ENCODE results near the gene MPPED1. TPM values are rescaled to one million over a fixed set of nuclear protein-coding genes. Genes with fewer than 3 reads are reported as not detected.

The MPPED1 gene
- total and polyA plus RNA-seq, 9 donors: 0.21 to 4.5 (median 0.52) TPM

DNA sequence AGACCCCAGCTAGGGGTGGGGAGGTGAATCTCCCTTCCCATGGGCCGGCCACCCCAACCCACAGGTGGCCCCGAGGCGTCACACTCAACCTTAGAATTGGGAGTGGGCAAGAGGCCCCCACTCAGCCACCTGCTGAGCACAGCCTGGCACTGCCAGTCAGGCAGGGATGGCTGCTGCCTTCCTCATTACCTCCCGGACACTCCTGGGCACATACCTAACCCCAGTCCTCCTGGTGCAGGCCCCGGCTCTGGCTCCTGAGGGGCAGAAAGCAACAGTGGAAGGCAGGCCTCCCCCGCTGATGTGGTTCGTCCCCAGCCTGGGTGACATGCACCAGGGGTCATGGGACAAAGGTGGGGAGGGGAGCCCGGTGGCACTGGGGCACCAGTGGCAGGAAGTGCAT is 103.6 kb downstream of the MPPED1 start:
- H3K4me1 ChIP-seq (ENCODE audit: control insufficient read depth, insufficient read depth, low read length): no peaks in the 10 kb centered on the region
- WGBS (ENCODE audit: insufficient coverage): 90% methylated on average over 5 of the region's 8 CpGs
- peaks cover 3% of the 10 kb centered on the region for H3K27me3 ChIP-seq (ENCODE audit: control insufficient read depth, insufficient read depth, low read length)

DNA sequence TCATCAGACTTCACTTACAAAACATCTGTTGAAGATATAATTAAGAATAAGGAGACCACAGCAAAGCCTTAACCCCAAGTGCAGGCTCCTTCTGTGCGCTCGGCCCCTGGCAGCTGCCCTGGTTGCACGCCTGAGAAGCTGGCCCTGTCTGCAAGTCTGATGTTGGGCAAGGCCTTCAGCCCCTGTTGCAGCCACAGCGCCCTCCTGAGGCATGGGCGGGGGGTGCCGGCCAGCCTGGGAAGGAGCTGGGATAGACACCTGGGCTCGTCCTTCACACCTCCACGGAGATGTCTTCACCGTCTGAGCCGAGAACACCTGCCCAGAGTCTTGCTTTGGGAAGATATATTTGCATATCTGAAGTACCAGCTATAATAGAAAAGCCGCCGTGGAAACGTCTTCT is 104.1 kb downstream of the MPPED1 start:
- H3K4me3 ChIP-seq (ENCODE audit: low read length): no peak overlapping the region
- 59% methylated on average over 7 of the region's 13 CpGs for WGBS (ENCODE audit: insufficient coverage)
- H3K27me3 ChIP-seq (ENCODE audit: control insufficient read depth, insufficient read depth, low read length): peaks cover 3% of the 10 kb centered on the region
- no peaks in the 10 kb centered on the region for H3K36me3 ChIP-seq (ENCODE audit: control insufficient read depth, insufficient read depth, low read length)
- no peak for DNase-seq
- no peaks in the 10 kb centered on the region for H3K9me3 ChIP-seq (replicated peaks; ENCODE audit: control insufficient read depth, low read depth, low read length)
- no peak overlapping the region for H3K27ac ChIP-seq (ENCODE audit: low read length)
- no peaks in the 10 kb centered on the region for H3K4me1 ChIP-seq (ENCODE audit: control insufficient read depth, insufficient read depth, low read length)

More for the DNA sequence above, 103.6 kb downstream of the MPPED1 start:
- no peak for DNase-seq
- Histone ChIP-seq H3K9me3 (replicated peaks; ENCODE audit: control insufficient read depth, low read depth, low read length) (no peaks in the 10 kb centered on the region), H3K27ac (ENCODE audit: low read length) (no peak overlapping the region), H3K4me3 (ENCODE audit: low read length) (no peak overlapping the region), H3K36me3 (ENCODE audit: control insufficient read depth, insufficient read depth, low read length) (no peaks in the 10 kb centered on the region)

DNA sequence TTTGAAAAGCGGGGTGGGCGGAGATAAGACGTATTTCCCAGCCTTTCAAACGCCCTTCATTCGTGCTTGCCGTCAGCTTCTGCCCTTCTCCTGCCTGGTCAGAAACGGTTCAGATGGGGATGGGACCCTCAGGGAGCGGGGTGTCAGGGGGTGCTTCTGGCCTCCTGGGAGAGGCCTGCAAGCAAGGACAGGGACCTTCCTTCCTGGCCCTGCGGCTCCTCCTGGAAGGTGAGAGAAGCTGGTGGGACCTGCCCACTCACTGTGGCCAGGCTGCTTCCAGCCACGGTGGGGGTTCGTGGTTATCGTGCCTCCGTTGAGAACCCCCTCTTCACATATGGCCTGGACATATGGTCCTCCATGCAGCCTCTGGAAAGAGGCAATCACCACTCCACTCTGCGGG is 104.6 kb downstream of the MPPED1 start:
- Histone ChIP-seq H3K27me3 (ENCODE audit: control insufficient read depth, insufficient read depth, low read length) (peaks cover 3% of the 10 kb centered on the region), H3K4me3 (ENCODE audit: low read length) (no peak overlapping the region), H3K36me3 (ENCODE audit: control insufficient read depth, insufficient read depth, low read length) (no peaks in the 10 kb centered on the region)

DNA sequence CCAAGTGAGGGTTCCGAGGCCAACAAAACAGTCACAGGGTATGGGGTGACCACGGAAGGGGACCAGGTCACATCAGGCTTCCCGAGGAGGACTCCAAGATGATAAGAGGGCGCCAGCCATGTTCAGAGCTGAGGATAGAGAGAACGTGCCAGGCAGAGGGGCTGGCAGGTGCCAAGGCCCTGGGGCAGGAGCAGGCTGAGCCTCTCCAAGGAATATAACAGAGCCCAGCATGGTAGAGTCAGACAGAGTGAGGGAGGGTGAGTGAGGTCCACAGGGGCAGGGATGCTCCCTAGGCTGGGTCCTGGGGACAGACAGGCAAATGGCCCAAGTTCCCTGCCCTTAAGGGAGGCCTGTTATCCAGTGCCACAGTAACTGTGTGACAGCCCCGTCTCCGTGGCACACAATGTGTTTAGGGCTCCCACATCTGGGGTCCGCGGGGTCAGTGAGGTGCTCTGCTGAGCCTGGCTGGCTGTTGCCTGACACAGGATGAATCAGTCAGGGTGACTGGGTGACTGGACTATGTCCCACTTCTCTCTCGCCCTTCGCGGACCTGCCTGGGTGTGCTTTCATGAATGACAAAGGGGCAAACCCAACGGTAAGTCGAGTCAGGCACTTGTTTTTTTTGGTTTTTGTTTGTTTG is 105.3 kb downstream of the MPPED1 start:
- WGBS (ENCODE audit: insufficient coverage): 83% methylated on average over 10 of the region's 14 CpGs
- H3K4me3 ChIP-seq (ENCODE audit: low read length): no peak overlapping the region
- H3K9me3 ChIP-seq (replicated peaks; ENCODE audit: control insufficient read depth, low read depth, low read length): no peaks in the 10 kb centered on the region
- H3K27me3 ChIP-seq (ENCODE audit: control insufficient read depth, insufficient read depth, low read length): peaks cover 3% of the 10 kb centered on the region
- no peak for DNase-seq
- H3K4me1 ChIP-seq (ENCODE audit: control insufficient read depth, insufficient read depth, low read length): no peaks in the 10 kb centered on the region
- no peak overlapping the region for H3K27ac ChIP-seq (ENCODE audit: low read length)
- H3K36me3 ChIP-seq (ENCODE audit: control insufficient read depth, insufficient read depth, low read length): no peaks in the 10 kb centered on the region

More for the DNA sequence above, 104.6 kb downstream of the MPPED1 start:
- no peak for DNase-seq
- no peaks in the 10 kb centered on the region for H3K4me1 ChIP-seq (ENCODE audit: control insufficient read depth, insufficient read depth, low read length)
- no peaks in the 10 kb centered on the region for H3K9me3 ChIP-seq (replicated peaks; ENCODE audit: control insufficient read depth, low read depth, low read length)
- no peak overlapping the region for H3K27ac ChIP-seq (ENCODE audit: low read length)
- 76% methylated on average over 10 of the region's 14 CpGs for WGBS (ENCODE audit: insufficient coverage)

GRCh38 chr22:43520632-43521039 is 108.8 kb downstream of the MPPED1 start:
- Histone ChIP-seq H3K27me3 (ENCODE audit: control insufficient read depth, insufficient read depth, low read length) (peaks cover 3% of the 10 kb centered on the region), H3K4me1 (ENCODE audit: control insufficient read depth, insufficient read depth, low read length) (no peaks in the 10 kb centered on the region), H3K36me3 (ENCODE audit: control insufficient read depth, insufficient read depth, low read length) (no peaks in the 10 kb centered on the region), H3K27ac (ENCODE audit: low read length) (no peak overlapping the region), H3K4me3 (ENCODE audit: low read length) (no peak overlapping the region), H3K9me3 (replicated peaks; ENCODE audit: control insufficient read depth, low read depth, low read length) (no peaks in the 10 kb centered on the region)
- WGBS (ENCODE audit: insufficient coverage): 60% methylated on average over 1 of the region's 2 CpGs
- DNase-seq: no peak

DNA sequence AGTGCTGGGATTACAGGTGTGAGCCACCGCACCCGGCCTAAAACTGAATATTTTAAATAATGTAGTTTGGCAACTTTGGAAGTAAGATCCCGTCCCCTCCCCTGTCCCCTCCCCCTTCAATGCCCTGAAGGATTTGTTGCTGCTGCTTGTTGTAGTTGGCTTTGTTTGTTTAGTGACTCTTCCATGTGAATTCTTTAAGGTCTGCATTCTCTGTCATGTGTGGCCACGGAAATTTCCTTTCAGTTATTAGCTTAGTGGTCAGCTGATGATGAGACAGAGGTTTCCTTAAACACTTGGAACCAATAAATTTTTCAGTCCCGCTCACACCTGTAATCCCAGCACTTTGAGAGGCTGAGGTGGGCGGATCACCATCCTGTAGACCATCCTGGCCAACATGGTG is 109.9 kb downstream of the MPPED1 start:
- no peak overlapping the region for H3K4me3 ChIP-seq (ENCODE audit: low read length)
- no peaks in the 10 kb centered on the region for H3K36me3 ChIP-seq (ENCODE audit: control insufficient read depth, insufficient read depth, low read length)
- H3K4me1 ChIP-seq (ENCODE audit: control insufficient read depth, insufficient read depth, low read length): no peaks in the 10 kb centered on the region
- 82% methylated on average over 2 of the region's 6 CpGs for WGBS (ENCODE audit: insufficient coverage)
- no peaks in the 10 kb centered on the region for H3K9me3 ChIP-seq (replicated peaks; ENCODE audit: control insufficient read depth, low read depth, low read length)
- DNase-seq: no peak
- H3K27ac ChIP-seq (ENCODE audit: low read length): no peak overlapping the region
- H3K27me3 ChIP-seq (ENCODE audit: control insufficient read depth, insufficient read depth, low read length): peaks cover 3% of the 10 kb centered on the region

- no peak overlapping the region for H3K4me3 ChIP-seq (ENCODE audit: low read length)
- WGBS (ENCODE audit: insufficient coverage): 82% methylated on average over 6 of the region's 7 CpGs
- no peaks in the 10 kb centered on the region for H3K4me1 ChIP-seq (ENCODE audit: control insufficient read depth, insufficient read depth, low read length)
- no peak overlapping the region for H3K27ac ChIP-seq (ENCODE audit: low read length)
- H3K27me3 ChIP-seq (ENCODE audit: control insufficient read depth, insufficient read depth, low read length): no peaks in the 10 kb centered on the region
- no peaks in the 10 kb centered on the region for H3K36me3 ChIP-seq (ENCODE audit: control insufficient read depth, insufficient read depth, low read length)
- no peaks in the 10 kb centered on the region for H3K9me3 ChIP-seq (replicated peaks; ENCODE audit: control insufficient read depth, low read depth, low read length)
- DNase-seq: no peak
Observed at GRCh38 chr22:43526117-43526655, 114.4 kb downstream of the MPPED1 start.

DNA sequence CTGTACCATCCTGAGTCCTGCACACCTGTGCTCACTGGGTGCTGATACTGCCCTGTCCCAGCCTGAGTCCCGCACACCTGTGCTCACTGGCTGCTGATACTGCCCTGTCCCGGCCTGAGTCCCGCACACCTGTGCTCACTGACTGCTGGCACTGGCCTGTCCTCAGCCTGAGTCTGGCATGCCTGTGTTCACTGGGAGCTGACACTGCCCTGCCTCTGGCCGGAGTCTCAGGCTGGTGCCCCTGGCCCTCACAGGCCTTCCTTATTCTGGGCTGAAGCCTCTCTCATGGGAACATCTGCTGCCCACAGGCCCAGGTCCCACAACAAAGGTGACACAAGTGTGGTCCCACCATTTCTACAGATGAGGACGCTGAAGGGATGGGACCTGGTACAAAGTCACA is 115.1 kb downstream of the MPPED1 start:
- Histone ChIP-seq H3K36me3 (ENCODE audit: control insufficient read depth, insufficient read depth, low read length) (no peaks in the 10 kb centered on the region), H3K9me3 (replicated peaks; ENCODE audit: control insufficient read depth, low read depth, low read length) (no peaks in the 10 kb centered on the region), H3K4me3 (ENCODE audit: low read length) (no peak overlapping the region), H3K4me1 (ENCODE audit: control insufficient read depth, insufficient read depth, low read length) (no peaks in the 10 kb centered on the region), H3K27ac (ENCODE audit: low read length) (no peak overlapping the region), H3K27me3 (ENCODE audit: control insufficient read depth, insufficient read depth, low read length) (no peaks in the 10 kb centered on the region)
- 91% methylated on average over 4 of the region's 5 CpGs for WGBS (ENCODE audit: insufficient coverage)
- DNase-seq: no peak

- Histone ChIP-seq H3K27ac (ENCODE audit: low read length) (no peak overlapping the region), H3K36me3 (ENCODE audit: control insufficient read depth, insufficient read depth, low read length) (no peaks in the 10 kb centered on the region), H3K4me1 (ENCODE audit: control insufficient read depth, insufficient read depth, low read length) (no peaks in the 10 kb centered on the region), H3K27me3 (ENCODE audit: control insufficient read depth, insufficient read depth, low read length) (no peaks in the 10 kb centered on the region), H3K9me3 (replicated peaks; ENCODE audit: control insufficient read depth, low read depth, low read length) (no peaks in the 10 kb centered on the region), H3K4me3 (ENCODE audit: low read length) (no peak overlapping the region)
- WGBS (ENCODE audit: insufficient coverage): 61% methylated on average over 4 of the region's 12 CpGs
- no peak for DNase-seq
Observed at GRCh38 chr22:43528601-43529360, 117.0 kb downstream of the MPPED1 start.

- H3K4me1 ChIP-seq (ENCODE audit: control insufficient read depth, insufficient read depth, low read length): no peaks in the 10 kb centered on the region
- H3K27ac ChIP-seq (ENCODE audit: low read length): no peak overlapping the region
- no CpG with 5 or more reads among the region's 2 CpGs for WGBS (ENCODE audit: insufficient coverage)
- H3K4me3 ChIP-seq (ENCODE audit: low read length): no peak overlapping the region
- H3K36me3 ChIP-seq (ENCODE audit: control insufficient read depth, insufficient read depth, low read length): no peaks in the 10 kb centered on the region
- DNase-seq: no peak
- H3K9me3 ChIP-seq (replicated peaks; ENCODE audit: control insufficient read depth, low read depth, low read length): no peaks in the 10 kb centered on the region
- H3K27me3 ChIP-seq (ENCODE audit: control insufficient read depth, insufficient read depth, low read length): no peaks in the 10 kb centered on the region
Observed at GRCh38 chr22:43529461-43529860, 117.6 kb downstream of the MPPED1 start.
